PC-9 (cell line): ENCODE data around the gene PLA2G3. TPM values are rescaled to one million over a fixed set of nuclear protein-coding genes. Genes with fewer than 3 reads are reported as not detected.

Experiments
- BruUV-seq: library from RNA; stranded (reverse); fragments of 400-500 nt; replicated peaks from 2 replicates; lab custom pipeline; 2021; lab: Mats Ljungman, UMichigan
- CTCF ChIA-PET: fragments of 300-600 bp; sonication (Branson Sonifier 250); formaldehyde crosslinking; loops from one replicate; lab custom pipeline; 2022; ENCODE audit warnings: antibody characterized with exemption; lab: Charles Lee
- POLR2A ChIA-PET: fragments of 300-600 bp; sonication (Branson Sonifier 250); formaldehyde crosslinking; loops from one replicate; lab custom pipeline; 2022; ENCODE audit warnings: antibody characterized with exemption; ENCODE audit not compliant: unreplicated experiment; lab: Charles Lee
- DNase-seq, 2 experiments: peaks; one replicate each; pipeline versions ENCODE4 v3.0.0 to v3.0.0-alpha.2; 2015 to 2022; ENCODE audit warnings: mixed read lengths in 1 of 2
- H2AFZ ChIP-seq: fragments of 200-600 bp; sonication (generic); 2 replicates; pipeline ENCODE4 v1.8.1; 2017; ENCODE audit warnings: antibody characterized with exemption
- H3F3A ChIP-seq: fragments of 200-600 bp; sonication (generic); 2 replicates; pipeline ENCODE4 v1.8.1; 2017; ENCODE audit warnings: antibody characterized with exemption, mild to moderate bottlenecking, low read depth; ENCODE audit not compliant: insufficient read depth
- H3K27ac ChIP-seq: fragments of 200-600 bp; sonication (generic); 2 replicates; pipeline ENCODE4 v1.6.1; 2016; ENCODE audit warnings: mixed run types
- H3K27me3 ChIP-seq: fragments of 200-600 bp; sonication (generic); 2 replicates; pipeline ENCODE4 v1.6.1; 2016; ENCODE audit warnings: low read depth, mixed run types; ENCODE audit not compliant: insufficient read depth
- H3K36me3 ChIP-seq: fragments of 200-600 bp; sonication (generic); 2 replicates; pipeline ENCODE4 v1.6.1; 2016; ENCODE audit warnings: low read depth, mixed run types
- H3K4me1 ChIP-seq: fragments of 200-600 bp; sonication (generic); replicated peaks from 2 replicates; pipeline ENCODE4 v1.6.1; 2016; ENCODE audit warnings: mixed run types; ENCODE audit not compliant: insufficient read depth
- H3K4me2 ChIP-seq: fragments of 200-600 bp; sonication (generic); 2 replicates; pipeline ENCODE4 v1.6.1; 2017; ENCODE audit warnings: mixed run types
- H3K4me3 ChIP-seq: fragments of 200-600 bp; sonication (generic); 2 replicates; pipeline ENCODE4 v1.6.1; 2016; ENCODE audit warnings: mixed run types
- H3K79me2 ChIP-seq: fragments of 200-600 bp; sonication (generic); 2 replicates; pipeline ENCODE4 v1.6.1; 2017; ENCODE audit warnings: low read depth, mixed run types
- H3K9me2 ChIP-seq: fragments of 200-600 bp; sonication (generic); 2 replicates; pipeline ENCODE4 v1.8.1; 2017; ENCODE audit warnings: mild to moderate bottlenecking; ENCODE audit not compliant: insufficient read depth
- H3K9me3 ChIP-seq: fragments of 200-600 bp; sonication (generic); 2 replicates; pipeline ENCODE4 v1.8.1; 2016; ENCODE audit warnings: low read depth; ENCODE audit not compliant: insufficient read depth
- H4K20me1 ChIP-seq: fragments of 200-600 bp; sonication (generic); 2 replicates; pipeline ENCODE4 v1.8.1; 2017; ENCODE audit not compliant: insufficient read depth
- EZH2 ChIP-seq: fragments of 200-600 bp; sonication (generic); IDR thresholded peaks from 2 replicates; pipeline ENCODE4 v1.8.0; 2017; ENCODE audit warnings: antibody characterized with exemption, low read depth
- intact Hi-C: fragments of 100-400 bp; cut with micrococcal nuclease; formaldehyde crosslinking; loops from one replicate; pipeline ENCODE4 v1.10.0; 2022; ENCODE audit not compliant: unreplicated experiment
- total RNA-seq: library from RNA; stranded (reverse); gene quantifications from 2 replicates; pipeline ENCODE4 v1.2.3, GENCODE V29; 2021
- TF ChIP-seq, protein P1 (sequence below): fragments of 200-600 bp; sonication (generic); conservative IDR thresholded peaks from 2 replicates; pipeline ENCODE4 v1.6.1; 2017; ENCODE audit warnings: mixed run types, antibody characterized with exemption, mild to moderate bottlenecking, moderate library complexity

Gene PLA2G3
- total RNA-seq, 1 experiment from 2014 or later: not detected

DNA sequence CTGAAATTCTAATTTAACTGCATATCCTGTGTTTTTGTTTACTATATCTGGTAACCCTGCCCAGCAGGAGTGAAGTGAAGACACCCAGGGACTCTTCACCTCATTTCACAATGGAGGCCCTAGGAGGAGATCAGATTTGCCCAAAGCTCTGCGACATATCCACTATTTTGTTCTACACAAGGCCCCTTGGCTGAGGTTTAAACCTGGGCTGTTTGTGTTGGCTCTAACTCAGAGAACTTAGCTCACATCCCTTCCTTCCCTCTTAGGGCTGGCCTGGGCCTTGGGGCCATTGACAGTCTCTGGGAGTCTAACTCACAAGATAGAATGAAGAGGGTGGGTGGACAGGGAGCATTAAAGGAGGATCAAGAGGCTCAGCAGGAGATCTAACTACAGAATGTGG lies 8.2 kb upstream of the PLA2G3 start:
- Histone ChIP-seq H3K36me3 (no peaks in the 10 kb centered on the region), H3K4me1 (0 out of 2 replicates have a peak, but pooled peaks cover 6% of the 10 kb centered on the region), H3K9me2 (no peaks in the 10 kb centered on the region), H4K20me1 (no peaks in the 10 kb centered on the region), H2AFZ (no peak overlapping the region), H3F3A (peaks cover 8% of the 10 kb centered on the region; the same call in 1 of the 2 replicates), H3K4me3 (no peak overlapping the region), H3K9me3 (peaks cover 15% of the 10 kb centered on the region), H3K79me2 (no peaks in the 10 kb centered on the region), H3K27ac (no peak overlapping the region), H3K27me3 (no peaks in the 10 kb centered on the region), H3K4me2 (no peak overlapping the region)
- intact Hi-C loops: loop anchor here (2.0 kb wide), 2 partner anchors 124 to 202 kb away; no protein-coding TSS in a partner anchor
- ChIA-PET POLR2A (interaction anchor here (0.6 kb wide), 1 partner anchor 554 kb away, joined by 10 read pairs; no protein-coding TSS in a partner anchor), CTCF (interaction anchor here (0.7 kb wide), 1 partner anchor 41 kb away, joined by 3 read pairs; the partner anchor contains the start of gene SELENOM)
- DNase-seq: no peak
- TF ChIP-seq, protein P1, sequence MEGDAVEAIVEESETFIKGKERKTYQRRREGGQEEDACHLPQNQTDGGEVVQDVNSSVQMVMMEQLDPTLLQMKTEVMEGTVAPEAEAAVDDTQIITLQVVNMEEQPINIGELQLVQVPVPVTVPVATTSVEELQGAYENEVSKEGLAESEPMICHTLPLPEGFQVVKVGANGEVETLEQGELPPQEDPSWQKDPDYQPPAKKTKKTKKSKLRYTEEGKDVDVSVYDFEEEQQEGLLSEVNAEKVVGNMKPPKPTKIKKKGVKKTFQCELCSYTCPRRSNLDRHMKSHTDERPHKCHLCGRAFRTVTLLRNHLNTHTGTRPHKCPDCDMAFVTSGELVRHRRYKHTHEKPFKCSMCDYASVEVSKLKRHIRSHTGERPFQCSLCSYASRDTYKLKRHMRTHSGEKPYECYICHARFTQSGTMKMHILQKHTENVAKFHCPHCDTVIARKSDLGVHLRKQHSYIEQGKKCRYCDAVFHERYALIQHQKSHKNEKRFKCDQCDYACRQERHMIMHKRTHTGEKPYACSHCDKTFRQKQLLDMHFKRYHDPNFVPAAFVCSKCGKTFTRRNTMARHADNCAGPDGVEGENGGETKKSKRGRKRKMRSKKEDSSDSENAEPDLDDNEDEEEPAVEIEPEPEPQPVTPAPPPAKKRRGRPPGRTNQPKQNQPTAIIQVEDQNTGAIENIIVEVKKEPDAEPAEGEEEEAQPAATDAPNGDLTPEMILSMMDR: no peak
- no peak for TF ChIP-seq EZH2
- BruUV-seq: no TSS peak

DNA sequence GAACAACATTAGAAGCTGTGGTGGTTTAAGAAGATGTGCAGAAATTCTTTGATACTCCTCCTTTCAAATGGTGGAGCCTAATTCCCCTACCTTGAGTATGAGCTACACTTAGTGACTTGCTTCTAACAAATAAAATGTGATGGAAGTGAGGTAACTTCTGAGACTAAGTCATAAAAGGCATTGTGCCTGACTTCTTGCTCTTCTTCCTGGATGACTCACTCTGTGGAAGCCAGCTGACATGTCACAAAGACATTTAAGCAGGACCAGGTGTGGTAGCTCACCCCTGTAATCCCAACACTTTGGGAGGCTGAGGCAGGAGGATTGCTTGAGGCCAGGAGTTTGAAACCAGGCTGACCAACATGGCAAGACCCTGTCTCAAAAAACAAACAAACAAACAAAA lies 3.9 kb upstream of the PLA2G3 start:
- peaks cover 4% of the 10 kb centered on the region; the same call in 1 of the 2 replicates for H3K27me3 ChIP-seq
- intact Hi-C loops: no loop called here
- H3K27ac ChIP-seq: no peak overlapping the region
- no peaks in the 10 kb centered on the region for H3K79me2 ChIP-seq
- H3K4me2 ChIP-seq: no peak overlapping the region
- H3K36me3 ChIP-seq: no peaks in the 10 kb centered on the region
- no peak overlapping the region for H2AFZ ChIP-seq
- no peaks in the 10 kb centered on the region for H4K20me1 ChIP-seq
- 0 out of 2 replicates have a peak, but pooled peaks cover 6% of the 10 kb centered on the region for H3K4me1 ChIP-seq
- peaks cover 8% of the 10 kb centered on the region; the same call in 1 of the 2 replicates for H3F3A ChIP-seq
- no peak overlapping the region for H3K4me3 ChIP-seq
- ChIA-PET POLR2A (no interaction called here), CTCF (no interaction called here)
- BruUV-seq: no TSS peak
- H3K9me2 ChIP-seq: no peaks in the 10 kb centered on the region
- DNase-seq: peak in 1 of 2 experiments; percentile 57
- TF ChIP-seq EZH2: no peak
- TF ChIP-seq, protein P1: no peak
- H3K9me3 ChIP-seq: peaks cover 15% of the 10 kb centered on the region

DNA sequence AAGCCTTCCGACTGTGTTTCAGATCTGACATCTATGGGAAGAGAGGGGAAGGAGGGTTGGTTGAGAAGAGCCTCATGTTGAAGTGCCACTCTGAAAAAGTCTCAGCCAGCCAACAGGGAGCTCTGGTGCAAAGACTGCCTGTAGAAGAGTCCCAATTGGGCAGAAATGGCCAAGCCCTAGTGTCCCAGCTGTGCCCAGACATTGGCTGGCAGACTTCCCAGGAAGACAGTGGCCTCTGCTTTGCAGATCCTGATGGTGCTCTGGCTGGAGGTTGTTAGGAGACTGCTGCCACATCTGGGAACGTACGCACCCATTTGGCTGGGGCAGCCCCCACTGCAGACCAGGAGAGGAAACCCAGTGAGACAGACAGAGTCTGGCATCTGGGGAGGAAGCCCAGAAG lies 3.2 kb upstream of the PLA2G3 start:
- Histone ChIP-seq H3K4me3 (no peak overlapping the region), H3K9me3 (peaks cover 15% of the 10 kb centered on the region), H3K27me3 (peaks cover 6% of the 10 kb centered on the region; the same call in 1 of the 2 replicates), H3K27ac (no peak overlapping the region), H2AFZ (no peak overlapping the region), H3K4me1 (0 out of 2 replicates have a peak, but pooled peaks cover 2% of the 10 kb centered on the region), H3K4me2 (no peak overlapping the region), H4K20me1 (no peaks in the 10 kb centered on the region), H3K79me2 (no peaks in the 10 kb centered on the region), H3F3A (peaks cover 8% of the 10 kb centered on the region; the same call in 1 of the 2 replicates), H3K36me3 (no peaks in the 10 kb centered on the region), H3K9me2 (no peaks in the 10 kb centered on the region)
- no TSS peak for BruUV-seq
- TF ChIP-seq, protein P1: no peak
- intact Hi-C loops: no loop called here
- ChIA-PET POLR2A (no interaction called here), CTCF (no interaction called here)
- DNase-seq: no peak
